ENCODE data around the gene CPEB3. TPM values are rescaled to one million over a fixed set of nuclear protein-coding genes. Genes with fewer than 3 reads are reported as not detected.

The CPEB3 gene
- total and polyA plus RNA-seq, 3 donors from 2014 or later, result 19.4 to 32.4 (median 23.5) TPM

GRCh38 chr10:92079003-92079402 is 211.9 kb downstream of the CPEB3 start:
- Histone ChIP-seq H3K4me3 (no peak overlapping the region), H3K27me3 (no peaks in the 10 kb centered on the region), H3K9me3 (no peaks in the 10 kb centered on the region), H3K36me3 (ENCODE audit: low read depth, missing control alignments) (no peaks in the 10 kb centered on the region), H3K27ac (no peak overlapping the region), H3K4me1 (no peaks in the 10 kb centered on the region)
- intact Hi-C loops (cut with DNase I; ENCODE audit: low total_unique reads), result no loop called here
- WGBS, 2 donors, result 94 to 96% methylated on average over 6 of the region's 6 CpGs
- DNase-seq, result no peak
- TF ChIP-seq CTCF (IDR thresholded peaks at IDR 0.05) (no peak), POLR2A (IDR thresholded peaks at IDR 0.05) (no peak)

GRCh38 chr10:92076722-92077121 is 214.2 kb downstream of the CPEB3 start:
- no peak for DNase-seq
- TF ChIP-seq POLR2A (IDR thresholded peaks at IDR 0.05) (no peak), CTCF (IDR thresholded peaks at IDR 0.05) (no peak)

DNA sequence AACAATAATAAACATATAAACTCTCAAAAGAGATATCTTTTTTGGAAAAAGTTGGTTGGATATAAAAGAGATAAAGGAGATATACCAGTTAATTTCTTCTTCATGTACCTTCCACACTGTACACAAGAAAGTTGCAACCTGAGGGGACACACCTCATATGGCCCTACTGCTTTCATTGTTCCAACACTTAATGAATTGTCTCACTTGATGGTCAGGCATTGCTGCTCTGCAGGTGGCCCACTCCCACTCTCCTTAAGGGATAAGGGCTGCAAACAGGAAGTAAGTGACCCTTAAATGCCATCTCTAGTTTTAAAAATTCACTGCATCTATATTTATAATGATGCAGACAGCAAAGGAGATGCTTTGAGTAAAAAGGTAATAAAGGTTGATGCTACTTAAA is 215.0 kb downstream of the CPEB3 start:
- Histone ChIP-seq H3K27ac (no peak overlapping the region), H3K4me3 (no peak overlapping the region), H3K4me1 (no peaks in the 10 kb centered on the region), H3K36me3 (ENCODE audit: low read depth, missing control alignments) (no peaks in the 10 kb centered on the region), H3K27me3 (no peaks in the 10 kb centered on the region), H3K9me3 (no peaks in the 10 kb centered on the region)
- DNase-seq, result no peak
- intact Hi-C loops (cut with DNase I; ENCODE audit: low total_unique reads), result no loop called here
- TF ChIP-seq POLR2A (IDR thresholded peaks at IDR 0.05) (no peak), CTCF (IDR thresholded peaks at IDR 0.05) (no peak)

More at GRCh38 chr10:92076722-92077121, 214.2 kb downstream of the CPEB3 start:
- H3K36me3 ChIP-seq (ENCODE audit: low read depth, missing control alignments), result no peaks in the 10 kb centered on the region
- H3K9me3 ChIP-seq, result no peaks in the 10 kb centered on the region
- no peaks in the 10 kb centered on the region for H3K4me1 ChIP-seq
- H3K4me3 ChIP-seq, result no peak overlapping the region
- H3K27ac ChIP-seq, result no peak overlapping the region
- intact Hi-C loops (cut with DNase I; ENCODE audit: low total_unique reads), result no loop called here
- H3K27me3 ChIP-seq, result no peaks in the 10 kb centered on the region

- H3K27ac ChIP-seq, result no peak overlapping the region
- no peaks in the 10 kb centered on the region for H3K36me3 ChIP-seq (ENCODE audit: low read depth, missing control alignments)
- no peak for TF ChIP-seq POLR2A (IDR thresholded peaks at IDR 0.05)
- 74 to 83% methylated on average over 6 of the region's 6 CpGs for WGBS, 2 donors
- H3K9me3 ChIP-seq, result no peaks in the 10 kb centered on the region
- no peak overlapping the region for H3K4me3 ChIP-seq
- intact Hi-C loops (cut with DNase I; ENCODE audit: low total_unique reads), result no loop called here
- DNase-seq, result no peak
- no peaks in the 10 kb centered on the region for H3K27me3 ChIP-seq
- no peaks in the 10 kb centered on the region for H3K4me1 ChIP-seq
These were observed 216.6 kb downstream of the CPEB3 start for GRCh38 chr10:92074126-92074887.

GRCh38 chr10:92068900-92069299 is 222.0 kb downstream of the CPEB3 start:
- Histone ChIP-seq H3K4me1 (no peaks in the 10 kb centered on the region), H3K9me3 (no peaks in the 10 kb centered on the region), H3K36me3 (ENCODE audit: low read depth, missing control alignments) (no peaks in the 10 kb centered on the region), H3K4me3 (no peak overlapping the region), H3K27me3 (no peaks in the 10 kb centered on the region), H3K27ac (no peak overlapping the region)
- no peak for DNase-seq
- intact Hi-C loops (cut with DNase I; ENCODE audit: low total_unique reads), result no loop called here
- WGBS, 2 donors, result 80 to 95% methylated on average over 1 of the region's 1 CpG
- no peak for TF ChIP-seq POLR2A (IDR thresholded peaks at IDR 0.05)
- no peak for TF ChIP-seq CTCF (IDR thresholded peaks at IDR 0.05)

Measured in testis (tissue), 3 donors.